Femur (tissue), 1 donor: ENCODE measurements around the gene RALBP1.

Source experiments
- DNase-seq: peaks from one replicate; pipeline ENCODE4 v3.0.0-alpha.2; 2017

The RALBP1 gene

GRCh38 chr18:9513971-9514512 is 38.7 kb downstream of the RALBP1 start:
- DNase-seq, result no peak

DNA sequence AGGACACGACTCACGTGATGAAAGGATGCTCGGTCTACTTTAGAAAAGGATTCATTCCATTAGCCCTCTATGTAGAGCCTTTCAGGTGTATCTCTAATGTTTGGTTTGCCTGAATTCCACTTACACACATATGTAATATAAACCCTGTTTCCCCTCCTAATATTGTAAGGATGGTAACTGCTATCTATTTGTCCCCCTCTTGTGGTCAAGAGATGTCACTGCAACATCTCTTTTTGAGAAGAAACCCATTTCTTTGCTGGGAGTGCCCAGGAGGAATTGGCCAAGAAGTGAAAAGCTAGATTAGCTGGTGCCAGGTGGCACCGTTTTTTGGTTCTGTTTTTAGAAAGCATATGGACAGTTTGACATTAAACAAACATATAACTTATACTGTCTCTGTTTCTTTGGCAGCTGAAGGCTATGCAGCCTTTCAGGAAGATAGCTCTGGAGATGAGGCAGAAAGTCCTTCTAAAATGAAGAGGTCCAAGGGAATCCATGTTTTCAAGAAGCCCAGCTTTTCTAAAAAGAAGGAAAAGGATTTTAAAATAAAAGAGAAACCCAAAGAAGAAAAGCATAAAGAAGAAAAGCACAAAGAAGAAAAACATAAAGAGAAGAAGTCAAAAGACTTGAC is 41.2 kb downstream of the RALBP1 start:
- no peak for DNase-seq

- no peak for DNase-seq
Observed at GRCh38 chr18:9517869-9518268, 42.6 kb downstream of the RALBP1 start.

GRCh38 chr18:9519399-9519798 is 44.1 kb downstream of the RALBP1 start:
- no peak for DNase-seq

- DNase-seq, result no peak
Observed at GRCh38 chr18:9520666-9521065, 45.4 kb downstream of the RALBP1 start.

- DNase-seq, result no peak
Observed at GRCh38 chr18:9521770-9522169, 46.5 kb downstream of the RALBP1 start.

DNA sequence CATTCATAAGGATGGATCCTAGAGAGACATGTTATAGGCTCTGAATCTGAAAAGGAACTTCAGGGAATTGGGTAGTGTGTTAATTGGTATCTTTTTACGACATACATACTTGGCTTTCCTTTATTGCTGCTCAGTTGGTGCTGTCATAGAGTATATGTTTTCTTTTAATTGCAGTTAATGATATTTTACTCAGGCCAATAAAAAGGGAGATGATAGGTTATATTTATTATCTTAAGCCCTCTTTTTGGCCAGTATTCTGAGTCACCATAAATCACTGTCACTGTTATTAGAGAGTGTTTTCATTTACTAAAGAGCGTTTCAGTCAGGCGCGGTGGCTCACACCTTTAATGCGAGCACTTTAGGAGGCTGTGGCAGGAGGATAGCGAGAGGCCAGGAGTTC is 47.6 kb downstream of the RALBP1 start:
- no peak for DNase-seq

- DNase-seq, result no peak
Observed at GRCh38 chr18:9526458-9526857, 51.1 kb downstream of the RALBP1 start.

DNA sequence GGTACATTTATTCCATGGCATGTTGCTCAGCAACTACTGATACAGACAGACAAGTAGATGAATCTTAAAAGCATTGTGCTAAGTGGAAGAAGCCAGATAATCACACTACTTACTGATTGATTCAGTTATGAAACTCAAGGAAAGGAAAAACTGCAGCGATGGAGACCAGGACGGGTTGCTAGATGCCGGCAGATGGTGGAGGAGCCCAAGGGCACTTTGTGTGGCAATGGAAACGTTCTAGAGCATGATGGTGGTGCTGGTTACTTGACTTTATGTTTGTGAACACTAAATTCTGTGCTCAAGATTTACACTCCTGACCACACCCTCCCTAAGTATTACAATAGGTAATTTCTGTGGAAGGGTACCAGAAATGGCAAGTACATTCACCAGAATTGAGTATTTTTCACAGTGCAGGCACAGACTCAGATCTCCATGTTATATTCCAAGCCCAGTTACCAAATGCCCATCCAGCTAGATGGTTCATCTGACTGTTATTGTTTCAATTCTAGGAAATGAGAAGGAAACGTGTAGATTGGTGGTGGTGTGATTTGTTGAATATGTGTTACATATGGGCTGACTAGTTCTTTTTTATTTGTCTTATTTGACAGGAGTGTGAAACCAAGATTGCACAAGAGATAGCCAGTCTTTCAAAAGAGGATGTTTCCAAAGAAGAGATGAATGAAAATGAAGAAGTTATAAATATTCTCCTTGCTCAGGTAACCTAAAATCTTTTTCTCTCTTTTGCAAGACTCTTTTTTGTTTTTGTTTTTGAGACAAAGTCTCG is 55.1 kb downstream of the RALBP1 start:
- no peak for DNase-seq

DNA sequence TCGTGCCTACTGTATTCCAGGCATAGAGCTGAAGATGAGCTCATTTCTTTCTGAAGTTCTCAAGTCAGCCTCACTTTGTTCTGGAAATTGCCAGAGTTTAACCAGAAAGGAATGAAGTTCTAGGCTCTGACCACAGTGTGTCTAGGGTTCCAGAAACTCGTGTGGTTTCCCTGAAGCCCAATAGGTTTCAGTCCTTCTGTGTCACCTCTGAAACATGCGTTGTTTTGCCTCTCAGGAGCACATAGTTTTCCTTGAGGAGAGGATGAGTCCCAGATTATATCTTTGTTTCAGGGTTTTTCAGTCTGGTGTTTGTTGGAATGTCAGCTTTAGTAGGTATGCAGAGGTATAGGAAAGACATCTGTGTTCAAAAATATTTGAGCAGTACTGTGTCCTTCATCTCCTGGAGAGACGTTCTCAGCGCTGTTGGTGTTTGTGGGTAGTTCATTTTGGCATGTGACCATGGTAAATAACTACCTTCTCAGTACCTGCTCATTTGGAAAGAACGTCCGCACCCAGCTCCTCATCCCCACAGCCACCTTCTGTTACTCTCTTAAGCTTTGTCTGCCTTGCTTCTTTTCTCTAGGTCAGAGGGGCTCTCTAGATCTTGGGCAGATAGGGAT is 56.6 kb downstream of the RALBP1 start:
- DNase-seq, result no peak

- no peak for DNase-seq
Observed at GRCh38 chr18:9534844-9535243, 59.5 kb downstream of the RALBP1 start.

- DNase-seq, result peak; percentile 56
Observed at GRCh38 chr18:9535430-9535991, 60.2 kb downstream of the RALBP1 start.

GRCh38 chr18:9536354-9537152 is 61.2 kb downstream of the RALBP1 start:
- DNase-seq, result no peak

- DNase-seq, result no peak
Observed at GRCh38 chr18:9537677-9538076, 62.4 kb downstream of the RALBP1 start.

DNA sequence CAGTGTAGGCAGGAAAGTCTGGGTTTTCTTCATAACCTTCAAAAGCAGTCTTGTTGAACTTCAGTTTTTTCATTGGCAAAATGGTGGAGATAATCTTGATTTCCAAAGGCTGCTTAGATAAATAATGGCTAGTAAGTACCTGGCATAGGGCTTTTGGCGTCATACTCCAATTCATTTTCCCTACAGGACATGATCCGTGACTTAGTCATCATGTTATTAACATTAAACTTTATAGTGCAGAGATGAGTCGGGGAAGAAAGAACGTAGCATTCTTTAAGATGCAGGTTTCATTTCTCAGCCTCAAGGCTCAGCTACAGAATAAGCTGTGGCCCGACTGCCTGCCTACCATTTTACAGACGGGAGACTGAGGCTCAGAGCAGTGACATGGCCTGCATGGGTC is 64.0 kb downstream of the RALBP1 start:
- no peak for DNase-seq

DNA sequence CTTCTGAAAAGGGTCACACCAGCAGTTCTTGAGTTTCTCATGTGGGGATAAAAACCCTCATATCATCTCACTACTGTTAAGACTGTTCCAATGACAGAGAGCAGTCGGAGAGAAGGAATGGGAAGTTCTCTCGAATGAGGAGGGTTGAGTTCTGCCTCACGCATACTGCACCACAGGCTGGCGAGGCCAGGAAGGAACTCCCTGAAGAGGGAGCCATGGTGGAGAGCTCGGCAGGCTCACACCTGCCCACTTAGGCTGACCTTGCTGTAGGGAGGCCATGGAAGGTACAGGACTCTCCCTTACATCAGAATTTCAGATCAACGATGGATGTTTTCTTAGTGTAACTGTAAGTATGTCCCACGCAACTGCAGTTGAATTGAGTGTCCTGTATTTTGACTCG is 64.6 kb downstream of the RALBP1 start:
- DNase-seq, result no peak

DNA sequence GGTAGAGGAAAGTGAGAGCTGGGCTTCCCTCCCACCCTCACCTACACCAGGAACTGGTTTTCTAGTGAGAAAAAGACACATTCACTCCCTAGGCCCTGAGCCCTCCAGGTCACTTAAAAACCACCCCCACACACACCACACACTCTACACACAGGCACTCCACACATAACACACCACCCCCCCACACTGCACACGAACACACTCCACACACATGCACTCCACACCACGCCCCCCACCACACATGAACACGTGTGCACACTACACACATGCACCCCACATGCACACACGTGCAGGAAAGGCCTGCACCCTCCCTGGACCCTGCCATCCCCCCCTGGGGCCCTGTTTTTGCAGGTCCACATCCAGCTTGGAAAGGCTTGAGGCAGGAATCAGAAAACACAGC is 67.6 kb downstream of the RALBP1 start:
- DNase-seq, result no peak

DNA sequence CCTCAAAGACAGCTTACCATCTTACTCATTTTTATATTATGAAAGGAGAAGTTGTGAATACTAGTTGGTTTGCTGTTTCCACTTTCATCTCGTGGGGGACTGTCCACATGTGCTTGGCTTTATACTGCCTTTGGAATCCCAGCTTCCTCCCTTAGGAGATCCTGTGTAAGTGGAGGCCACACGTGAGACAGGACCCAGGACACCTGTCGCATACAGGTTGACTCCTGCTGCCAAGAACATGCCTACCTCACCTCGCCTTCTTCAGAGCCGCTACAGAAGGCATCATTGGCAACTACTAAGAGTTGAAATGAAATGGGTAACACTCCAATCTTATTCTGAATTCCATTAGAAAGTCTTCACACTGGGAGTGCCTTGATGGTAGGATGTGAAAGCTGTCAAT is 69.7 kb downstream of the RALBP1 start:
- DNase-seq, result no peak

GRCh38 chr18:9546468-9546867 is 71.2 kb downstream of the RALBP1 start:
- no peak for DNase-seq

GRCh38 chr18:9547782-9548181 is 72.5 kb downstream of the RALBP1 start:
- DNase-seq, result no peak

DNA sequence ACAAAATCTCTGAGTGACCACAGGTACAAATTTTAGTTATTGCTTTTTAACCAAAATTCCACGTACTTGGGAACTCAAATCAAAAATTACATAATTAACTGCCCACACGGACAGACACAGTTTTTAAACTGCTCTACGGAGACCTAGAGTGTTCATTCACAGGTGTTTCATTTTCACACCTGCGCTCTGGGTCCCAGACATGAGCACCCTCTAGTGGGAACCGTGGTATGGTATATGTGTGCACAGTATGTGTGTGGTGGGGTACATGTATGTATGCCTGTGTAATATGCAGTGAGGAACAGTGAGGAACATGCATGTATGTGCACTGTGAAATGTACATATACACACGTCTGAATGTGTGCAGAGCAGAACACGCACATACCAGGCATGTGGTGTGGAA is 74.1 kb downstream of the RALBP1 start:
- DNase-seq, result no peak

DNA sequence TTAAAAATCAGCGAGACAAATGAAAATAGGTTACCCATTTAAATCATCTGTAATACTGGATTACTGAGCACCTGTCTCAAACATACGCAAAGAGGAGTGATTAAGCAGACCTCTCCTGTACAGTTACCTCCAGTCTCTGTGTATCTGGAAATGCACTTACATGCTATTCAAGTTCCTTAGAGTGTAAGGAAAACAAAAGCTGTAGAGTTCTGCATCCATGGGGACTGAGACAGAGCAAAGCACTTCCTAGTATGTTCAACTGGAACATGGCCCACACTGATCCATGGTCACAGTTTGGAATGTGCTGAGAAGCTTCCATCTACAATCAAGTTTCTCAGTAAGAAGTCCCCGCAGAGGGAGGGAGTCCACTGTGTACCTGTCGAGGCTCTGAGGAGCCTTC is 75.1 kb downstream of the RALBP1 start:
- no peak for DNase-seq

GRCh38 chr18:9552191-9552590 is 76.9 kb downstream of the RALBP1 start:
- no peak for DNase-seq
